ENCODE data around the gene HDDC2. TPM values are rescaled to one million over a fixed set of nuclear protein-coding genes. Genes with fewer than 3 reads are reported as not detected.

HDDC2 gene
- total RNA-seq, 4 donors from 2014 or later: 58.9 to 89.5 (median 78.9) TPM

DNA sequence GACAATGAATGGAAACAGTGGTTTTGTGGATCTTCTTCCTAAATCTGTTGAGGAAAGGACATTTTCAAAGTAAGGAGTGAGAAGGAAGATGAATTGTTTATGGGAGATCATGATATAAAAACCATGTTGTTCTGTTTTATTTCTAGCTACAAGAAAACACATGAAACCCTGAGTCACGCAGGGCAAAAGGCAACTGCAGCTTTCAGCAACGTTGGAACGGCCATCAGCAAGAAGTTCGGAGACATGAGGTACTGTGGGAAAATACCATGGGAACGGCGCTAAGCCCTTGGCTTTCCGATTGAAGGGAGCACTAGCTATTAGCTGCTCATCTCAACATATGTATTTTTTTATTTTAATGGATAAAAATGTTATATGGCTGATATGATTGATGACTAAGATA is 53.6 kb downstream of the HDDC2 start:
- no peak for DNase-seq
- 94 to 96% methylated on average over 7 of the region's 7 CpGs for WGBS, 2 donors

DNA sequence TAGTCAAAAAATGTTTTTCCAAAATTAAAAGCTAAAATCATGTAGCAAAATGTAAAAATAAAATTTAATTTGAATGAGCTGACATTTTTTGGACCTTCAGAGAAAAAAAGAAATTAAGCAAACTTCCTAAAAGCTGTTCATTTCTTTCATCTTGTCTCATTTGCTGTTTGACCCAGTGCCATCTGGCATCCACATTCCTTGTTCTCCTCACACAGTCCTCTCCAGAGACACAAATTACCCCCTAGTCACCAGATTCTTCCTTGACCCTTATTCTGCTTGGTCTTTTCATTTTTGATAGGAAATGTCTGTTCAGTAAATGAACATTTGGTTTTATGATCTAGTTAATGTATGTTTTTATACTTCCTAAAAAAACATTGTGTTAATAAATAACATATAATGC is 55.2 kb downstream of the HDDC2 start:
- TF ChIP-seq, protein P1, sequence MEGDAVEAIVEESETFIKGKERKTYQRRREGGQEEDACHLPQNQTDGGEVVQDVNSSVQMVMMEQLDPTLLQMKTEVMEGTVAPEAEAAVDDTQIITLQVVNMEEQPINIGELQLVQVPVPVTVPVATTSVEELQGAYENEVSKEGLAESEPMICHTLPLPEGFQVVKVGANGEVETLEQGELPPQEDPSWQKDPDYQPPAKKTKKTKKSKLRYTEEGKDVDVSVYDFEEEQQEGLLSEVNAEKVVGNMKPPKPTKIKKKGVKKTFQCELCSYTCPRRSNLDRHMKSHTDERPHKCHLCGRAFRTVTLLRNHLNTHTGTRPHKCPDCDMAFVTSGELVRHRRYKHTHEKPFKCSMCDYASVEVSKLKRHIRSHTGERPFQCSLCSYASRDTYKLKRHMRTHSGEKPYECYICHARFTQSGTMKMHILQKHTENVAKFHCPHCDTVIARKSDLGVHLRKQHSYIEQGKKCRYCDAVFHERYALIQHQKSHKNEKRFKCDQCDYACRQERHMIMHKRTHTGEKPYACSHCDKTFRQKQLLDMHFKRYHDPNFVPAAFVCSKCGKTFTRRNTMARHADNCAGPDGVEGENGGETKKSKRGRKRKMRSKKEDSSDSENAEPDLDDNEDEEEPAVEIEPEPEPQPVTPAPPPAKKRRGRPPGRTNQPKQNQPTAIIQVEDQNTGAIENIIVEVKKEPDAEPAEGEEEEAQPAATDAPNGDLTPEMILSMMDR (IDR thresholded peaks at IDR 0.05): no peak
- TF ChIP-seq POLR2A (IDR thresholded peaks at IDR 0.05): no peak
- no peak for DNase-seq
- intact Hi-C loops (cut with DNase I): no loop called here

More for the DNA sequence above, 53.6 kb downstream of the HDDC2 start:
- Histone ChIP-seq H3K27ac (no peak overlapping the region), H3K4me1 (peaks cover 5 to 7% of the 10 kb centered on the region in 2 donors), H3K36me3 (no peaks in the 10 kb centered on the region), H3K9me3 (no peaks in the 10 kb centered on the region), H3K27me3 (no peaks in the 10 kb centered on the region), H3K4me3 (replicated peaks in 1 of 3) (no peak overlapping the region)
- TF ChIP-seq, protein P1 (IDR thresholded peaks at IDR 0.05): no peak
- no peak for TF ChIP-seq POLR2A (IDR thresholded peaks at IDR 0.05)
- intact Hi-C loops (cut with DNase I): no loop called here

DNA sequence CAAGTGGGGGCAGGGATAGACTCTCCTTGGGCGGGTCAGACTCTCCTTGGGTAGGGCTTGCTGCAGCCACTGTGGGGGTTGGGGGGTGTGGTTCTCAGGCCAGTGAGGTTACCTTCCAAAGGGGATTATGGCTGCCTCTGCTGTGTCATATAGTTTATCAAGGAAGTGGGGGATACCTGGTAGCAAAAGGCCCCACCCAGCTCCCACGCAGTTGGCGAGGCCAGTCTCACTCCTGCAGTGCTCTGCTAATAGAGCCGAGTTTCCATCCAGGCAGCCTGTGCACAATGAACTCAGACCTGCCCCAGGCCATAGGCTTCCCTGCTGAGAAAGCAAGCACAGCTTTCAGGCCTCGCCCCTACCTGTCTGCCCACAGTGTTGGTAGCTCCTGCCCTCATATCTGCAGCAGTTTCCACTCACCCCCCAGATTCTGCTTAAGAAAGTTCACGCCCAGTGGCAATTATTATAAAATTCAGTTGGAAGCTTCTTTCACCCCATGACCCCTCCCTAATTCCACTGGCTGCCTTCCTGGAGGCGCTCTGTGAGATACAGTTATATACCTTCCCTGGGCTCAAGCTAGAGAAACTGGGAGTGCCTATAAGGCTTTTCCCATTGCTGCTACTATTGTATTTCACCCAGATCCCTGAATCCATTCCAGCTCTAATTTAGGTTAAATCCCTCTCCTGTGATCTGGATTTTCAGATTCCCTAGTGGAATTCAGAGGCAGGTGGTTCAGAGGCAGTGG is 56.1 kb downstream of the HDDC2 start:
- 93 to 99% methylated on average over 6 to 7 of the region's 7 CpGs for WGBS, 2 donors

More for the DNA sequence above, 55.2 kb downstream of the HDDC2 start:
- H3K36me3 ChIP-seq: no peaks in the 10 kb centered on the region
- peaks cover under 1 to 3% of the 10 kb centered on the region in 2 donors for H3K4me1 ChIP-seq
- H3K27ac ChIP-seq: no peak overlapping the region
- H3K27me3 ChIP-seq: no peaks in the 10 kb centered on the region
- no peak overlapping the region for H3K4me3 ChIP-seq (replicated peaks in 1 of 3)
- no peaks in the 10 kb centered on the region for H3K9me3 ChIP-seq

DNA sequence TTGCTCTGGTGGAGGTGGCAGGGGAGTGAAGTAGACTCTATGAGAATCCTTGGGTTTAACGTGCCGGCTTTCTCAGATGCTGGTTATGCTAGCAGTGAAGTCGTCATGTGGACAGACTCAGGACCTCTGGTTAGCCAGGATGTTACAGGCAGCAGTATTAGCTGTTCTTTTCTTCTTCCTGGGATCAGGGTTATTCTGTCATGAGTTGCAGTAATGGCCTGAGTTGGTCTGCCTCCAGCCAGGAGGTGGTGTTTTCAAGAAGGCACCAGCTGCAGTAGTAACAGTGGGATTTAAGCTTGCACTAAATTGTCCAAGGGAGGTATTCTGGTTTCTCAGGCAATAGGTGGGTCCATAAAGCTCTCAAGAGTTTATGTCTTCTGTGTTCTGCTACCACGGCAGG is 56.7 kb downstream of the HDDC2 start:
- 93 to 95% methylated on average over 4 of the region's 4 CpGs for WGBS, 2 donors
- H3K4me1 ChIP-seq: no peaks in the 10 kb centered on the region
- H3K4me3 ChIP-seq (replicated peaks in 1 of 3): no peak overlapping the region
- intact Hi-C loops (cut with DNase I): no loop called here
- no peaks in the 10 kb centered on the region for H3K27me3 ChIP-seq
- DNase-seq: no peak
- no peaks in the 10 kb centered on the region for H3K36me3 ChIP-seq
- no peaks in the 10 kb centered on the region for H3K9me3 ChIP-seq
- no peak for TF ChIP-seq POLR2A (IDR thresholded peaks at IDR 0.05)
- TF ChIP-seq, protein P1 (IDR thresholded peaks at IDR 0.05): no peak
- no peak overlapping the region for H3K27ac ChIP-seq

More for the DNA sequence above, 56.1 kb downstream of the HDDC2 start:
- H3K9me3 ChIP-seq: no peaks in the 10 kb centered on the region
- H3K27ac ChIP-seq: no peak overlapping the region
- TF ChIP-seq POLR2A (IDR thresholded peaks at IDR 0.05): no peak
- TF ChIP-seq, protein P1 (IDR thresholded peaks at IDR 0.05): no peak
- H3K4me3 ChIP-seq (replicated peaks in 1 of 3): no peak overlapping the region
- no peaks in the 10 kb centered on the region for H3K4me1 ChIP-seq
- intact Hi-C loops (cut with DNase I): no loop called here
- DNase-seq: no peak
- H3K27me3 ChIP-seq: no peaks in the 10 kb centered on the region
- no peaks in the 10 kb centered on the region for H3K36me3 ChIP-seq

DNA sequence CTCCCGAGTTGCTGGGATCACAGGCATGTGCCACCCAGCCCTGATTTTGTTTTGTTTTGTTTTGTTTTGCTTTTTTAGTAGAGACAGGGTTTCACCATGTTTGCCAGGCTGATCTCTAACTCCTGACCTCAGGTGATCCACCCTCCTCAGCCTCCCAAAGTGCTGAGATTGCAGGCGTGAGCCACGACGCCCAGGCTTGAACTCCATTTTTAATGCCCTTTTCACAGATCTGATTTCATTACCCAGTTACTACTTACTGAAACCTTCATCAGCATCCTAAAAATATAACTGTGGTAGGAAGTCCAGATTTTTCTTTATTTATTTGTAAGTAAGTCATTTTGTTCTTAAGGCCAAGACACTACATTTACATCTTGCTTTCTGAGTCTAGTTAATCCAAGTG is 64.0 kb downstream of the HDDC2 start:
- WGBS, 2 donors: 95 to 96% methylated on average over 4 of the region's 4 CpGs
- Histone ChIP-seq H3K9me3 (no peaks in the 10 kb centered on the region), H3K4me1 (no peaks in the 10 kb centered on the region), H3K36me3 (no peaks in the 10 kb centered on the region), H3K4me3 (replicated peaks in 1 of 3) (no peak overlapping the region), H3K27me3 (no peaks in the 10 kb centered on the region), H3K27ac (no peak overlapping the region)
- TF ChIP-seq, protein P1 (IDR thresholded peaks at IDR 0.05): no peak
- TF ChIP-seq POLR2A (IDR thresholded peaks at IDR 0.05): no peak
- intact Hi-C loops (cut with DNase I): no loop called here
- DNase-seq: no peak
